GM19099 (cell line): ENCODE data around the gene PIGX.

Experiments
- POLR2A ChIP-seq: IDR thresholded peaks from 3 replicates; pipeline ENCODE4 v1.6.1; 2011; ENCODE audit warnings: low read depth; ENCODE audit not compliant: insufficient read length; ENCODE audit errors: extremely low read depth

PIGX gene

GRCh38 chr3:196711838-196712513, at the start of gene PIGX, which contains the start of gene CEP19:
PIGX (plus strand) TSS chr3:196712377.
CEP19 (minus strand) TSS chr3:196712250; CDS start chr3:196708657, 3,593 bp downstream.
- peak; percentile 87 for TF ChIP-seq POLR2A

- TF ChIP-seq POLR2A = no peak
These were observed 49.2 kb upstream of the PIGX start for GRCh38 chr3:196662711-196663571.

GRCh38 chr3:196666001-196666867, 45.9 kb upstream of the PIGX start:
- no peak for TF ChIP-seq POLR2A

- TF ChIP-seq POLR2A = no peak
These were observed 44.9 kb upstream of the PIGX start for GRCh38 chr3:196667056-196667825.

GRCh38 chr3:196670339-196670738, 41.8 kb upstream of the PIGX start:
- no peak for TF ChIP-seq POLR2A

GRCh38 chr3:196673632-196674031, 38.5 kb upstream of the PIGX start:
- TF ChIP-seq POLR2A = no peak

- no peak for TF ChIP-seq POLR2A
These were observed 34.8 kb upstream of the PIGX start for GRCh38 chr3:196677353-196677752.

- no peak for TF ChIP-seq POLR2A
These were observed 34.2 kb upstream of the PIGX start for GRCh38 chr3:196677931-196678330.

- no peak for TF ChIP-seq POLR2A
These were observed 27.4 kb upstream of the PIGX start for GRCh38 chr3:196684548-196685407.

GRCh38 chr3:196686436-196686835, 25.7 kb upstream of the PIGX start:
- no peak for TF ChIP-seq POLR2A

GRCh38 chr3:196688349-196688748, 23.8 kb upstream of the PIGX start:
- TF ChIP-seq POLR2A = no peak

GRCh38 chr3:196689941-196690660, 22.1 kb upstream of the PIGX start:
- no peak for TF ChIP-seq POLR2A

- TF ChIP-seq POLR2A = no peak
These were observed 20.8 kb upstream of the PIGX start for GRCh38 chr3:196691386-196691785.

- TF ChIP-seq POLR2A = no peak
These were observed 18.0 kb upstream of the PIGX start for GRCh38 chr3:196694202-196694638.
